H54 (cell line): Measurements from ENCODE around the gene KRTAP22-2.

Experiments
- DNase-seq: peaks from one replicate; pipeline ENCODE4 v3.0.0; 2011; ENCODE audit warnings: low spot score, mixed read lengths; ENCODE audit not compliant: insufficient read length
- FAIRE-seq: peaks from 3 replicates; lab custom pipeline; 2011; peaks lifted over from hg19 to GRCh38; lab: Jason Lieb, UNC
- POLR2A ChIP-seq: IDR thresholded peaks from 2 replicates; pipeline ENCODE4 v1.6.1; 2011; ENCODE audit warnings: low read depth, mild to moderate bottlenecking, low read length

KRTAP22-2 gene

DNA sequence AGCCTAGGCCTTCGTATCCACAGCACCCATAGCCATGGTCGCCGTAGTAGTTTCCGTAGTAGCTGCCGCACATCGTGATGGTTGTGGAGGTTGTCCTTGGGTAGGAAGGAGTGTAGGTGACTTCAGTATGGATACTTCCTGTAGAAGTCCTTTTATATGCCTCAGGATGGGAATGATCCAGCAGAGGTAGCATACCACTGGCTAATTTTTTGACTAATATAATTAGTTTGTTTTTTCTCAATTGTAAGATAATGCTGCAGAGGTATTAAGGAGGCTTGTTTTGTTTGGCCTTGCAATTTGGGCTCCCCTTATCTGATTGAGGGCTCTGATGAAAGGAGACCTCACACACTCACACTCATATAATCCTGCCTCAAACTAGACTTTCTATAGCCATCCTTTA lies 8.6 kb upstream of the KRTAP22-2 start, which contains the start of gene KRTAP6-2:
Gene KRTAP6-2, minus strand, starts transcription at position 101 of the 400 bp plus-strand sequence. Its CDS starts 28 bp downstream, at position 73.
- no peak for DNase-seq
- FAIRE-seq = no peak

DNA sequence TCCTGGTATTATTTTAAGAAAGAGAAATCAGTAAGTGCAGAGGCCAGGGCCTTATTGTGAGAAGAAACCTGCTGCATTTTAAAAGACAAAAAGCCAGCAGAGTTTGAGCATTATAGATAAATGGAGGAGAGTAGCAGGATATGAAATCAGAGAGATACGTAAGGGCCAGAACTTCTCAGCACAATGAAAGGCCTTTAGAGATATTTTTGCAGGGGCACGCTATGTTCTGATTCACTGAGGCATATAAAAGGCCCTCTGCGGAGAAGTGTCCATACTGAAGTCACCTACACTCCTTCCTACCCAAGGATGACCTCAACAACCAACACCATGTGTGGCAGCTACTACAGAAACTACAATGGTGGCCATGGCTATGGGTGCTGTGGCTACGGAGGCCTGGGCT lies 1.9 kb upstream of the KRTAP22-2 start, which contains the start of gene KRTAP6-3:
Gene KRTAP6-3, plus strand, starts transcription at position 301 of the 400 bp plus-strand sequence. Its CDS starts 6 bp downstream, at position 307.
- TF ChIP-seq POLR2A = no peak
- FAIRE-seq (no peak), DNase-seq (no peak)

More for the DNA sequence above, 8.6 kb upstream of the KRTAP22-2 start, which contains the start of gene KRTAP6-2:
- TF ChIP-seq POLR2A = no peak

DNA sequence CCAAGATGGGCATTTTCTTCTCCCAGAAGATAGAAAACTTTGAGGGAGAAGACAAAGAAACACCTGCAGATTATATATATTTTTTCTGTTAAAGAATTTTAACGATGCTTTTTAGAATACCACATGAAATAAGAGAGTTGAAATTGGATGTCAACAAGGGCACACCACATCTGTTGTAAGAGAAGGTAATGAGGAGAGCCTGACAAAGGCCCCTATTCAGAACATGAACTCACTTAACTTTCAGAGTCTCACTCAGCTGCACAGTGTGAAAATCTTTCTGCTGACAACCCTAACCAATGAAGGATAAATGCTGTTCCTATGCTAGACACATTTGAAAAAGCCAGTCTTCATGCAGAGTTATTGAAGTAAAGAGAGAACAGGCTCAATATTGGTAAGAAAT lies 7.3 kb downstream of the KRTAP22-2 start:
- FAIRE-seq = no peak
- no peak for DNase-seq
- no peak for TF ChIP-seq POLR2A

DNA sequence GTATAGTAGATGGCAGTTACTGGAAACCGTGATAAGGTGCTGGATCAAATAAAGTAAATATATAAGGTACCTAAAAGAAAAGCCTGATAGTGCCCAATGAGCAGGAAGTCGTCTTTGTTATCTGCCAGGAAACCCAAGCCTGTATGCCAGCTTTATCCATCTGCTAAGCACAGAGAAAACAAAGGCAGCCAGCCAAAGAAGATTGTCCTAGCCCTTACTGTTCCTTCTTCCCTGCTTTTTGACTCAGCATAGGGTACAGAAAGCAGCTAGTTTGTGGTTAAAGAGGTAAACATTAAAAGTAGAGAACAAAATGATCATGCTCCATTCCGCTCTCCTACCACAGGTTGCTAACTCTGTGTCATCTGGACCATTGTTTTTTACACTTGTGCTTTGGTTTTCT lies 10.1 kb downstream of the KRTAP22-2 start:
- DNase-seq (no peak), FAIRE-seq (no peak)
- no peak for TF ChIP-seq POLR2A

DNA sequence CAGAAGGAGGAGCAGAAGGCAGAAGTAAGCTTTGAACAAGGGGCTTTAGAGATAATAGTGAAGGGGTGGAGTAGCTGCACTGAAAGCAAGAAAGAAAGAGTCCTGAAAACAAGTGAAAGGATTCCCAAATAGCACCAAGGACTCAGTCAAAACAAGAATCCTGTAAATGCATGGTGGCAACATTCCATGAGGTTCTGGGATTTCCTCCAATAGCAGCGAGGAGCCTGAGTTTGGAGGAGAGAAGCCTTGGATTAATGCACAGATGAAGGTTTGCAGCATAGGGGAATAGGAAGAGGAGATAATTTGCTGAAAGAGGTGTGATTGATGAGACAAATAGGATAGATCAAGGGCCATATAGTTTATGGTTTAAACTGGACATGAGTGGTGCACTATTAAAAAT lies 10.9 kb downstream of the KRTAP22-2 start:
- no peak for TF ChIP-seq POLR2A
- FAIRE-seq (no peak), DNase-seq (no peak)

DNA sequence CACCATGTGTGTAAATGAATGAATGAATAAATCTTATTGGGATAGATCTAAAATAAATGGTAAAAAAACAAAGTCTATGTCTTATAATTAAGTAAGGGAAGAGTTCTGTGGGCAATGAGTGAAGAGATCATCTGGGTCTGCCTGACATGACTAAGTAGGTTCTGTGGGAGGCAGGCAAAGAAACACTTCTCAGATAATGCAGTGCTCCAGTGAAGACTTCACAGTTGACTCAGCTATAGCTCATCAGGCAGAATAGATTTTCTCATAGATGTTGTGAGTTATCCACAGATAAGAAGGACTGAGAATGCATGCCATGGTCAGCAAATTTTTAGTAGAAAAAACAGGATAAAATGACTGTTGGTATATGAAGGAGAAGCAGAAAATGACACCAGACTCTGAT lies 12.4 kb downstream of the KRTAP22-2 start:
- TF ChIP-seq POLR2A = no peak
- FAIRE-seq = no peak
- no peak for DNase-seq

DNA sequence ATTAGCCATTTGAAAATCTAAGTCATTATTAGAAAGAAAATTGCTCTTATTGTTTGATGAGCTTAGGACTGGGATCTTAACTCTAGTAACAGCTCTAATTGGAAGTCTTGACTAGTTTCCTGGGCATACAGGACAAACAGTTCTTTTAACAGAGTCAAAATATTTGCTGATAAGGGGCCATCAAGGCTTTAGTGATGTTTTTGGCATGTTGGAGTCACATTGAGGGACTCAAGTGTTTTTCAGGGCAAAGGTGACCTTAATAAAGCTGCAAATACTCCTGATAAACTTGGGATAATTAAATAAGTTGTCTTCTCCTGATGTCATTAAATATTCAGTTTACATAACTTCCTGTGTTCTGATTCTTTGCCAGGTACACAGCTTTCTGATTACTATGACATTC lies 22.6 kb downstream of the KRTAP22-2 start:
- DNase-seq (no peak), FAIRE-seq (no peak)
- TF ChIP-seq POLR2A = no peak

DNA sequence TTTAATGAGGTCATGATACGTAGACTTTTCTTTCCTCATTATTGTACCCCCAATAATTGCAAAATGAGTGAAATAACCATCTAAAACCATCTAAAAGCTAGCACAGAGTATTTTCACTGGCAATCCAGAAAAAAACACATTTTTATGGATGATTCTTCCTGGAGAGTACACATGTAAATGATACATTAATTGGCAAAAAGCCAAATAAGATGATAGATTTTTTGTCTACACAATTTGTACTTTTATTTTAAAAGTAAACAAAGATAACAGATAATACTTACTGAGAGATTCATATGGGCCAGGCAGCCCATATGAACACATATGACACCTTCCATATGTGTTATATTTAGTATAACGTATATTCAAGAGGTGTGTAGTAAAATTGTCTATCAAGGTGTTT lies 26.6 kb downstream of the KRTAP22-2 start:
- TF ChIP-seq POLR2A = no peak
- FAIRE-seq (no peak), DNase-seq (no peak)

DNA sequence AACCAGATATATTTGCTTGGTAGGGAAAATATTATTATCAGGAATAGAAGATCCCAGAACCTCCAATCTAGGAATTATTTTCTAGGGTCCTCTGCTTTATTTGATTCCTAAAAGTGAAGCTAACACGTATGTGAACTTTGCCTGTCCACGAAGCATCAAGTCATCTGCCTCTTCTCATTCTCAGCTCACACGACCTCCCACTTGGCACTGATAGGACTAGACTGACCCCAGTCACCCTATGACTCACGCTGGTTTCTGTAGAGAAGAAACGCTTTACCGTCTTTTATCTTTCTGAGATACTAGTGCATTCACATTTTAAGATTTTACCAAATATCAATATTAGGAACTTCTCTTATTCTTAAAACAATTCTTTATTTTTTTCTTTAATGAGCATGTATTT lies 27.1 kb downstream of the KRTAP22-2 start:
- FAIRE-seq = no peak
- TF ChIP-seq POLR2A = no peak
- DNase-seq = no peak

DNA sequence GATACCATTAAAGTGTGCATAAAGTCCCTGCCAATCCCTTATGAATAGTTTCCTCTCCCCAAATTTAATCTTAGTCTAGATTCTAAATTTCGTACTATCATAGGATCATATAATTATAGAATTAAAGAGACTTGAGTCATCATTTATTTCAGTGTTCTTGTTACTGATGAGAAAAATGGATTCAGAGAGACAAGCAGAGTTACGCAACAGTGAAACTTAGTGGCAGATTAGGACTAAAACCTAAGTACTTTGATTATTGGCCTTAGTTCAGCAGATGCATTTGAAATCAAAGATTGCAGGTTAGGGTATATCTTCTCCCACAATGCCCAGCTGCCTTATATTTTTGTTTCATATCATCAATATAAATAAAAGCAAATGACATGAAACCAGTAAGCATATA lies 28.2 kb downstream of the KRTAP22-2 start:
- TF ChIP-seq POLR2A = no peak
- DNase-seq (no peak), FAIRE-seq (no peak)

DNA sequence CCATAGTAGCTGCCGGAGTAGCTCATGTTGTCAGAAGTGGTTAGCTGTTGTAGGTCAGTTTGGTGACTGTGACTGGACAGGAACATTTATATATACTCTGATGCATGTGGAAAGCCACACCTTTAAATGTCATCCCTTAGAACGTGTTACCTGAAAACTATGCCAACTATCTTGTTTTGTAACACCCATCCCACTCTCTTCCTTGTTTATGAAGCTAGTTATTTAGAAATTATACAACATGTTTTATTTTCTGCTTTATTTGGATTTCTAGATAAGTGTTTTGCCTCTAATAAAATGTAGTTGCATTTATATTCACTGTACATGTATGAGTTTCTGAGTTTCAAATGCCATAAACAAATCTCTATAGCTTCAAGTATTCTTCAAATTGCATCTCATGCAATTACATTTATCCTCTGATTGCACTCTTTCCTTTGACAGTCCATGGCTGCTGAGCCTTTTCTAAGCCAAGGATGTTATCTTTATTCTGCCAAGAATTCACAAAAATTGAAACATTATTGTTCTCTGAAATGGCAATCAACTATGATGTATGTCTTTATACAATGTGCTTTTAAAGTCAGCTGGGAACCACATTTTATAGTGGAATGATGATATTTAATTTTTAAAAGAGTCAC lies 28.8 kb downstream of the KRTAP22-2 start, which contains the start of gene KRTAP19-7:
Gene KRTAP19-7, minus strand, starts transcription at position 51 of the 632 bp plus-strand sequence. Its CDS starts 25 bp downstream, at position 26.
- no peak for DNase-seq
- no peak for FAIRE-seq
- TF ChIP-seq POLR2A = no peak

DNA sequence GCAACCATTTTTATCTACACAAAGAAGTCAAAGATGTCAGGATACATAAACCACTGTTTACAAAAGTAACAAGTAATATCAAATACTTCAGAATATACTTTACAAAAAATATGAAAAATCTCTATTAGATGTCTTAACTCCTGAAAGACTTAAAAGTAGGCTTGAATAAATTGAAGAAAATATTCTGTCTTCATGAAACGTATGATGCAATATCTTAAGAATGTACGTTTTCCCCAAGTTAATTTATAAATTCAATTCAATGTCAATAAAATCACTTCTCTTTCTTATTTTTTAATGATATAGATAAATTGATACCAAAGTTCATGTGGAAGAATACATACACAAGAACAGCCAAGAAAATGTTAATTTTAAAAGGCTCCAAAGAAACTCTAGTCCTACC lies 35.1 kb downstream of the KRTAP22-2 start:
- no peak for FAIRE-seq
- DNase-seq = no peak
- TF ChIP-seq POLR2A = no peak

DNA sequence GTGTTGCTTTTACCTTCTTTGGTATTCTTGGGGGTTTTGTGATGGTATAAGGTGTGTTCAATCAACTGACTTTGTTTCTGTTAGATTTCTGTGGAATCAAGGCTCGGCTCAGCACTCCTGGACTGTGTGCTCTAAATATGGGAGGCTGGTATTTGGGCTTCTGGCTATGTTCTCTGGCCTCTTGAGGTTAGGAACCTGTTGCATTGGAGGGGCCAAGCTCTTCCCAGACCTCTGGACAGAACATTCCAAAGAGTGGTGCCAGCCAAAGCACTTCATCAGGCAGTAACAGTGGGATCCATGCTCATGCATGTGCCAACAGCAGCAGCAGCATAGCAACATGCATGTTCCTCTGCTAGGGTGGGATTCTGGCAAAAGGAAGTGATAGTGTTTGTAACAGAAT lies 37.4 kb downstream of the KRTAP22-2 start:
- no peak for DNase-seq
- no peak for FAIRE-seq
- no peak for TF ChIP-seq POLR2A

DNA sequence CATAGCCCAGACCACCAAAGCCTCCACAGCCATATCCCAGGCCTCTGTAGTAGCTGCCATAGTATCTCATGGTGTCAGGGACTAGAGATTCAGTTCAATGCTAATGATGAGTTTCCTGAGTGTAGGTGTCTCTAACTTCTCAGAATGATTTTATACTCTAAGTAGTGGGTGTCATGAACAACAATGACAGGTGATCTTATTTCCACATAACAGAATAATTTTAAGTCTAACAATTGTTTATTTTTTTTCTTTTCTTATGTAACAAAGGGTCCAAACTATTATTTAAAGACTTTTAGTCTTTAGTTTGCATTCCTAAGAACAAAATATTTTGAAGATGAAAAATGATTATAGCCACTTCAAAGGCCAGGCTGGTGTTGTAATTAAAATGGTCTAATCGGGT lies 48.4 kb downstream of the KRTAP22-2 start, which contains the start of gene KRTAP19-6:
Gene KRTAP19-6, minus strand, starts transcription at position 101 of the 400 bp plus-strand sequence. Its CDS starts 31 bp downstream, at position 70.
- DNase-seq = no peak
- FAIRE-seq = no peak
- no peak for TF ChIP-seq POLR2A
